Activated T-helper 2 cell treated with anti-CD3 and anti-CD28 coated beads, Interferon-gamma antibody, Interleukin-2, Interleukin-4, amounts not matched to agents 10 μg/mL and 5 μg/mL and 100 μg/mL, durations not matched to agents 14 hours and 24 hours and 36 hours (primary cell): Measurements from ENCODE around the gene BSPRY. TPM values are rescaled to one million over a fixed set of nuclear protein-coding genes. Genes with fewer than 3 reads are reported as not detected.
A peak's percentile ranks its signal among the peaks of the same experiment; 100 is the strongest.
"Not testable (repeated sequence)": the region's sequence is repeated elsewhere in the genome, so short reads cannot be mapped to it uniquely, and the experiment has no call there.

ENCODE experiments used
- DNase-seq: peaks from one replicate; pipeline ENCODE4 v3.0.0; 2021; ENCODE audit warnings: low spot score
- H3K27ac Mint-ChIP-seq: one replicate; pipeline ENCODE4 v1.8.0; 2021; ENCODE audit warnings: mixed read lengths
- H3K27me3 Mint-ChIP-seq: one replicate; pipeline ENCODE4 v1.8.0; 2021; ENCODE audit warnings: low read depth, mixed read lengths
- H3K36me3 Mint-ChIP-seq: one replicate; pipeline ENCODE4 v1.8.0; 2021; ENCODE audit warnings: low read depth, mixed read lengths
- H3K4me1 Mint-ChIP-seq: one replicate; pipeline ENCODE4 v1.8.0; 2021; ENCODE audit warnings: low read depth, mixed read lengths
- H3K4me3 Mint-ChIP-seq: one replicate; pipeline ENCODE4 v1.8.0; 2021; ENCODE audit warnings: low read depth, mild to moderate bottlenecking, moderate library complexity, mixed read lengths
- H3K9me3 Mint-ChIP-seq: one replicate; pipeline ENCODE4 v1.8.0; 2021; ENCODE audit warnings: mixed read lengths
- intact Hi-C: fragments of 100-400 bp; cut with micrococcal nuclease; formaldehyde crosslinking; loops from one replicate; pipeline ENCODE4 v1.15.1; 2023
- total RNA-seq: library from RNA; stranded (reverse); gene quantifications from 2 replicates; pipeline ENCODE4 v1.2.3, GENCODE V29; 2022

Gene BSPRY
- total RNA-seq, 1 donor from 2014 or later, result 11.1 TPM

- intact Hi-C loops, result no loop called here
- H3K36me3 Mint-ChIP-seq, result peaks cover 33% of the 10 kb centered on the region
- no peak for DNase-seq
- H3K27ac Mint-ChIP-seq, result no peak overlapping the region
- H3K4me3 Mint-ChIP-seq, result no peak overlapping the region
- no peaks in the 10 kb centered on the region for H3K4me1 Mint-ChIP-seq
- H3K9me3 Mint-ChIP-seq, result no peaks in the 10 kb centered on the region
- no peaks in the 10 kb centered on the region for H3K27me3 Mint-ChIP-seq
Measured at GRCh38 chr9:113391917-113392316, 42.6 kb downstream of the BSPRY start.

GRCh38 chr9:113393281-113393680 lies 43.9 kb downstream of the BSPRY start:
- Mint-ChIP-seq H3K36me3 (peaks cover 22% of the 10 kb centered on the region), H3K4me3 (no peak overlapping the region), H3K9me3 (no peaks in the 10 kb centered on the region), H3K4me1 (peaks cover 1% of the 10 kb centered on the region), H3K27me3 (no peaks in the 10 kb centered on the region), H3K27ac (no peak overlapping the region)
- no peak for DNase-seq
- intact Hi-C loops, result no loop called here

GRCh38 chr9:113395000-113395861 lies 45.9 kb downstream of the BSPRY start:
- Mint-ChIP-seq H3K27me3 (no peaks in the 10 kb centered on the region), H3K36me3 (peaks cover 17% of the 10 kb centered on the region), H3K9me3 (no peaks in the 10 kb centered on the region), H3K4me3 (no peak overlapping the region), H3K27ac (no peak overlapping the region), H3K4me1 (peaks cover 14% of the 10 kb centered on the region)
- intact Hi-C loops, result no loop called here
- DNase-seq, result no peak

- Mint-ChIP-seq H3K4me3 (no peak overlapping the region), H3K36me3 (peaks cover 5% of the 10 kb centered on the region), H3K27ac (no peak overlapping the region), H3K4me1 (peaks cover 20% of the 10 kb centered on the region), H3K9me3 (no peaks in the 10 kb centered on the region), H3K27me3 (no peaks in the 10 kb centered on the region)
- intact Hi-C loops, result no loop called here
- no peak for DNase-seq
Measured at GRCh38 chr9:113397203-113397631, 47.9 kb downstream of the BSPRY start.

GRCh38 chr9:113398796-113399195 lies 49.5 kb downstream of the BSPRY start:
- Mint-ChIP-seq H3K27me3 (no peaks in the 10 kb centered on the region), H3K4me3 (no peak overlapping the region)
- intact Hi-C loops, result no loop called here

GRCh38 chr9:113399646-113400200 lies 50.4 kb downstream of the BSPRY start:
- Mint-ChIP-seq H3K36me3 (peaks cover 5% of the 10 kb centered on the region), H3K9me3 (no peaks in the 10 kb centered on the region), H3K4me1 (peaks cover 20% of the 10 kb centered on the region), H3K27me3 (no peaks in the 10 kb centered on the region), H3K4me3 (peak overlapping the region; percentile 74), H3K27ac (no peak overlapping the region)
- intact Hi-C loops, result loop anchor here (2.0 kb wide), 3 partner anchors 59 to 179 kb away; partner anchors contain the start of genes FKBP15, SLC31A1 and WDR31
- DNase-seq, result no peak

More at GRCh38 chr9:113398796-113399195, 49.5 kb downstream of the BSPRY start:
- no peak for DNase-seq
- Mint-ChIP-seq H3K36me3 (peaks cover 5% of the 10 kb centered on the region), H3K4me1 (peaks cover 20% of the 10 kb centered on the region), H3K27ac (no peak overlapping the region), H3K9me3 (no peaks in the 10 kb centered on the region)

GRCh38 chr9:113401027-113401792 lies 51.9 kb downstream of the BSPRY start, which contains the start of gene ALAD:
TSS of gene ALAD (minus strand) at chr9:113401284. CDS start at chr9:113393559, 7,725 bp downstream.
- peaks cover 20% of the 10 kb centered on the region for H3K4me1 Mint-ChIP-seq
- H3K27ac Mint-ChIP-seq, result peak within 1 kb of the TSS; percentile 62
- DNase-seq, result peak; percentile 99
- H3K27me3 Mint-ChIP-seq, result no peaks in the 10 kb centered on the region
- H3K9me3 Mint-ChIP-seq, result no peaks in the 10 kb centered on the region
- intact Hi-C loops, result loop anchor here (1.0 to 2.0 kb wide), 10 partner anchors 9 to 257 kb away; partner anchors contain the start of genes C9orf43, FKBP15, POLE3 and SLC31A1
- no peaks in the 10 kb centered on the region for H3K36me3 Mint-ChIP-seq
- H3K4me3 Mint-ChIP-seq, result peak within 1 kb of the TSS; percentile 94

GRCh38 chr9:113403646-113404045 lies 54.3 kb downstream of the BSPRY start:
- Mint-ChIP-seq H3K4me1 (peaks cover 28% of the 10 kb centered on the region), H3K27ac (no peak overlapping the region), H3K9me3 (no peaks in the 10 kb centered on the region)

GRCh38 chr9:113406353-113406752 lies 57.0 kb downstream of the BSPRY start:
- H3K27ac Mint-ChIP-seq, intact Hi-C loops, H3K4me3 Mint-ChIP-seq, DNase-seq, H3K27me3 Mint-ChIP-seq, H3K9me3 Mint-ChIP-seq: not testable (repeated sequence)
- peaks cover 33% of the 10 kb centered on the region for H3K36me3 Mint-ChIP-seq
- peaks cover 24% of the 10 kb centered on the region for H3K4me1 Mint-ChIP-seq

More at GRCh38 chr9:113403646-113404045, 54.3 kb downstream of the BSPRY start:
- no peak for DNase-seq
- Mint-ChIP-seq H3K4me3 (no peak overlapping the region), H3K36me3 (peaks cover 18% of the 10 kb centered on the region), H3K27me3 (no peaks in the 10 kb centered on the region)
- intact Hi-C loops, result no loop called here

GRCh38 chr9:113406873-113407511 lies 57.7 kb downstream of the BSPRY start:
- peaks cover 20% of the 10 kb centered on the region for H3K4me1 Mint-ChIP-seq
- peak overlapping the region; percentile 56 for H3K27ac Mint-ChIP-seq
- intact Hi-C loops, result loop anchor here (1.0 kb wide), 1 partner anchor 98 kb away; no protein-coding TSS in a partner anchor
- H3K27me3 Mint-ChIP-seq, H3K9me3 Mint-ChIP-seq: not testable (repeated sequence)
- peaks cover 33% of the 10 kb centered on the region for H3K36me3 Mint-ChIP-seq
- H3K4me3 Mint-ChIP-seq, result peak overlapping the region; percentile 70
- DNase-seq, result peak; percentile 57

- Mint-ChIP-seq H3K27ac (peak overlapping the region; percentile 99), H3K4me1 (peaks cover 20% of the 10 kb centered on the region), H3K9me3 (no peaks in the 10 kb centered on the region), H3K27me3 (no peaks in the 10 kb centered on the region), H3K4me3 (peak overlapping the region; percentile 97), H3K36me3 (peaks cover 33% of the 10 kb centered on the region)
- intact Hi-C loops, result no loop called here
- DNase-seq, result no peak
Measured at GRCh38 chr9:113409481-113409880, 60.1 kb downstream of the BSPRY start.

GRCh38 chr9:113409883-113410206 lies 60.5 kb downstream of the BSPRY start:
- H3K9me3 Mint-ChIP-seq, result no peaks in the 10 kb centered on the region
- H3K4me1 Mint-ChIP-seq, result peaks cover 20% of the 10 kb centered on the region
- peak overlapping the region; percentile 97 for H3K4me3 Mint-ChIP-seq
- DNase-seq, result no peak
- H3K27me3 Mint-ChIP-seq, result no peaks in the 10 kb centered on the region
- peaks cover 33% of the 10 kb centered on the region for H3K36me3 Mint-ChIP-seq
- intact Hi-C loops, result loop anchor here (1.0 to 5.0 kb wide), 9 partner anchors 9 to 258 kb away; partner anchors contain the start of genes ALAD, CDC26, FKBP15 and HDHD3
- H3K27ac Mint-ChIP-seq, result peak overlapping the region; percentile 99
